Nephron progenitor cell (in vitro differentiated cells): ENCODE results near the gene TMCC1.
A peak's percentile ranks its signal among the peaks of the same experiment; 100 is the strongest.

ENCODE experiments used
- DNase-seq: peaks from one replicate; pipeline ENCODE4 v3.0.0; 2021
- H3K27ac Mint-ChIP-seq: 2 replicates; pipeline ENCODE4 v1.8.0; 2021; ENCODE audit warnings: mild to moderate bottlenecking, moderate library complexity, mixed read lengths
- H3K27me3 Mint-ChIP-seq: 2 replicates; pipeline ENCODE4 v1.8.0; 2021; ENCODE audit warnings: mild to moderate bottlenecking, low read depth, mixed read lengths; ENCODE audit not compliant: poor library complexity
- H3K36me3 Mint-ChIP-seq: 2 replicates; pipeline ENCODE4 v1.8.0; 2021; ENCODE audit warnings: low read depth, mixed read lengths
- H3K4me1 Mint-ChIP-seq: 2 replicates; pipeline ENCODE4 v1.8.0; 2021; ENCODE audit warnings: mixed read lengths
- H3K4me3 Mint-ChIP-seq: 2 replicates; pipeline ENCODE4 v1.8.0; 2021; ENCODE audit warnings: mild to moderate bottlenecking, moderate library complexity, mixed read lengths
- H3K9me3 Mint-ChIP-seq: 2 replicates; pipeline ENCODE4 v1.8.0; 2021; ENCODE audit warnings: mild to moderate bottlenecking, moderate library complexity, mixed read lengths
- CTCF ChIP-seq: fragments of 200-600 bp; sonication (generic); IDR thresholded peaks from 2 replicates; pipeline ENCODE4 v1.5.0; 2021; ENCODE audit warnings: antibody characterized with exemption

Gene TMCC1

GRCh38 chr3:129739634-129740033 is 153.9 kb downstream of the TMCC1 start:
- Mint-ChIP-seq H3K4me3 (no peak overlapping the region), H3K4me1 (no peaks in the 10 kb centered on the region), H3K27me3 (no peaks in the 10 kb centered on the region), H3K9me3 (no peaks in the 10 kb centered on the region), H3K27ac (no peak overlapping the region), H3K36me3 (peaks cover 5% of the 10 kb centered on the region)
- DNase-seq, result no peak
- no peak for TF ChIP-seq CTCF

- DNase-seq, result no peak
- Mint-ChIP-seq H3K9me3 (no peaks in the 10 kb centered on the region), H3K27me3 (no peaks in the 10 kb centered on the region), H3K4me3 (no peak overlapping the region), H3K4me1 (no peaks in the 10 kb centered on the region), H3K36me3 (peaks cover 5% of the 10 kb centered on the region), H3K27ac (no peak overlapping the region)
- TF ChIP-seq CTCF, result no peak
Observed at GRCh38 chr3:129738172-129738571, 155.3 kb downstream of the TMCC1 start.

GRCh38 chr3:129736070-129736469 is 157.4 kb downstream of the TMCC1 start:
- Mint-ChIP-seq H3K36me3 (peaks cover 5% of the 10 kb centered on the region), H3K9me3 (no peaks in the 10 kb centered on the region), H3K4me3 (no peak overlapping the region), H3K4me1 (no peaks in the 10 kb centered on the region), H3K27ac (no peak overlapping the region), H3K27me3 (no peaks in the 10 kb centered on the region)
- no peak for TF ChIP-seq CTCF
- DNase-seq, result no peak

- Mint-ChIP-seq H3K4me3 (no peak overlapping the region), H3K9me3 (no peaks in the 10 kb centered on the region), H3K27me3 (no peaks in the 10 kb centered on the region), H3K4me1 (no peaks in the 10 kb centered on the region), H3K36me3 (peaks cover 5% of the 10 kb centered on the region), H3K27ac (peak overlapping the region; percentile 79)
- DNase-seq, result no peak
- no peak for TF ChIP-seq CTCF
Observed at GRCh38 chr3:129735638-129736037, 157.9 kb downstream of the TMCC1 start.

GRCh38 chr3:129734449-129734848 is 159.1 kb downstream of the TMCC1 start:
- H3K36me3 Mint-ChIP-seq, result peaks cover 5% of the 10 kb centered on the region
- H3K4me3 Mint-ChIP-seq, result no peak overlapping the region
- no peak overlapping the region for H3K27ac Mint-ChIP-seq
- no peak for DNase-seq
- H3K9me3 Mint-ChIP-seq, result no peaks in the 10 kb centered on the region
- no peaks in the 10 kb centered on the region for H3K4me1 Mint-ChIP-seq
- TF ChIP-seq CTCF, result no peak
- no peaks in the 10 kb centered on the region for H3K27me3 Mint-ChIP-seq

GRCh38 chr3:129732200-129732876 is 161.2 kb downstream of the TMCC1 start:
- Mint-ChIP-seq H3K27ac (no peak overlapping the region), H3K4me3 (no peak overlapping the region), H3K4me1 (no peaks in the 10 kb centered on the region), H3K36me3 (peaks cover 9% of the 10 kb centered on the region), H3K9me3 (peaks cover 6% of the 10 kb centered on the region), H3K27me3 (no peaks in the 10 kb centered on the region)
- TF ChIP-seq CTCF, result no peak
- no peak for DNase-seq
